Measurements from ENCODE around the gene LAMA3.

The LAMA3 gene

DNA sequence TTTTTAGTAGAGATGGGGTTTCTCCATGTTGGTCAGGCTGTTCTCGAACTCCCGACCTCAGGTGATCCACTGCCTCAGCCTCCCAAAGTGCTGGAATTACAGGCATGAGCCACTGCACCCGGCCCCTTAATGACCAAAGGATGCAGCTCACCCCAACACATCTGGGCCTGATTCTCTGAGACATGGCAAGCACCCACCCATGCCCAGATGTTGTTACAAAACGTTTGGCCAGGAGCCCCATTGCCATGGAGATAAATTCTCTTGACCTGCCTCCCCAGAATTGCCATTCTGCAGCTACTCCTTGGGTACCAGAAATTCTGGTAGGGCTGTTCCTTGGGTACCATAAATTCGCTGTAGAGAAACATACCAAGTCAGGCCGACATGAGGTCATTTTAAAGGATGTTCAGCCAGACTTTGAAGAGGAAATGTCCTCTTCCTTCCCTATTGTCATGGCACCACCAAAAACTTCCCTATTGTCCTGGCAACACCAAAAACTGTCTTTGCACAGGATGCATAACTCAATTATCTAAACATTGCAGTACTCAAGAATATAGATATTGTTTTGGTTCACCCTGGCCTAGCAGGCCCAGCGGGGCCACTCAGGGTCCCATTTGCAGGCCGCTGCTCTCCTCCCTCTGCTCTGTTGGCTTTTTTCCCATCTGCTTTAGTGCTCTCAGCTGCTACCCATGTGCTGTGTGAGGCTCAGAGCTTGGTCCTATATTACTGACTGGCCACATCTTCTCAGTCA, 164.4 kb downstream of the LAMA3 start:
- DNase-seq (ENCODE audit: low read depth) = no peak
- H3K4me3 ChIP-seq (ENCODE audit: control insufficient read depth, low read depth, low read length) = no peak overlapping the region
- TF ChIP-seq, protein P1, sequence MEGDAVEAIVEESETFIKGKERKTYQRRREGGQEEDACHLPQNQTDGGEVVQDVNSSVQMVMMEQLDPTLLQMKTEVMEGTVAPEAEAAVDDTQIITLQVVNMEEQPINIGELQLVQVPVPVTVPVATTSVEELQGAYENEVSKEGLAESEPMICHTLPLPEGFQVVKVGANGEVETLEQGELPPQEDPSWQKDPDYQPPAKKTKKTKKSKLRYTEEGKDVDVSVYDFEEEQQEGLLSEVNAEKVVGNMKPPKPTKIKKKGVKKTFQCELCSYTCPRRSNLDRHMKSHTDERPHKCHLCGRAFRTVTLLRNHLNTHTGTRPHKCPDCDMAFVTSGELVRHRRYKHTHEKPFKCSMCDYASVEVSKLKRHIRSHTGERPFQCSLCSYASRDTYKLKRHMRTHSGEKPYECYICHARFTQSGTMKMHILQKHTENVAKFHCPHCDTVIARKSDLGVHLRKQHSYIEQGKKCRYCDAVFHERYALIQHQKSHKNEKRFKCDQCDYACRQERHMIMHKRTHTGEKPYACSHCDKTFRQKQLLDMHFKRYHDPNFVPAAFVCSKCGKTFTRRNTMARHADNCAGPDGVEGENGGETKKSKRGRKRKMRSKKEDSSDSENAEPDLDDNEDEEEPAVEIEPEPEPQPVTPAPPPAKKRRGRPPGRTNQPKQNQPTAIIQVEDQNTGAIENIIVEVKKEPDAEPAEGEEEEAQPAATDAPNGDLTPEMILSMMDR (IDR thresholded peaks at IDR 0.05; ENCODE audit: control insufficient read depth, insufficient read depth, low read depth, low read length, missing control alignments) = no peak

DNA sequence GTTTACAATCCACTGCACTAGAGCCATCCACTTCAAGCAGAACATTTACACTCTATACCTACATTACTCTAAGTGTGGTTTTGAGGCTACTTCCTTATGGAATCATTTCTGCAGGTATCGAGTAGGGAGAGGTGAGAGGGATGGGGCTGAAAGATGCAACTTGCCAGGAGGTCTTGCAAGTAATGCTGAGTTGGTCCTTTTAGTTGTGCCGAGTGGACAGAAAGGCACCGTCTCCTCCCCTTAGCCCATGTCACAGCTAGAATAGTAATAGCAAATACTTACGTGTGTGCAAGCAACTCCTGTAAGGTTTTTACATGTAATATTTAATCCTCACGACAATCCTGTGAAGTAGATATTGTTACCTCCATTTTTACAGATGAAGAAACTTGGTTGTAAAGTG, 166.5 kb downstream of the LAMA3 start:
- DNase-seq (ENCODE audit: low read depth) = no peak
- H3K4me3 ChIP-seq (ENCODE audit: control insufficient read depth, low read depth, low read length) = no peak overlapping the region
- TF ChIP-seq, protein P1 (IDR thresholded peaks at IDR 0.05; ENCODE audit: control insufficient read depth, insufficient read depth, low read depth, low read length, missing control alignments) = no peak

DNA sequence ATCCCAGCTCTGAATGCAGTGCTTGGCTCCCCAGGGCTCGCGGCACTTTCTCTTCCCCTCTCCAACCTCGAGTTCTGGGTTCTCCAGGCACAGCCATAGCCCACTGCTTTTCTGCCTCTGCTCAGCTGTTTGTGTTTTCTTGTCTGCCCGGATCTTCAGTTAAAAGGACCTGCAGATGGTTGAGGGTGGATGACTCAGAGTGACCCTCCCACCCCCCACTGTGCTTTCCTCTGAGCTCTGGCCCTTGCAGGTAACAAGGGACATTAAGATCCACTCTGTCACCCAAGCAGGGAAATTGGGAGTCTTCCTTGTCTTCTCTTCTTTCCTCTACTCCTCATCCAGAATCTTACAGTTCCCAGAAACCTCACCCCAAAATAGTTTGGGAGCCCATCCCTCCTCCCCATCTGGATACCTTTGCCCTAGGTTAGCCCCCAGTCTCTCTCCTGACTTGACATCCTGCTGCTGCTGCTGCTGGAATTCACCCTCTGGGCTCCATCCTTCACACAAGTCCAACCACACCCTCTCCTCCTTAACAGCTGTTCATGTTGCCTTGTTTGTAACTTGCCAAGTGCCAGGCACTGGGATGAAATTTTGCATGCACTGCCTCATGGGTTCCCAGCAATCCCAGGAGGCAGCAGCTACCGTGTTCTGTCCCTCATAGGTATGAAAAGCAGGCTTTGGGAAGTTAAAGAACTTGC, 167.4 kb downstream of the LAMA3 start:
- TF ChIP-seq, protein P1 (IDR thresholded peaks at IDR 0.05; ENCODE audit: control insufficient read depth, insufficient read depth, low read depth, low read length, missing control alignments) = no peak
- no peak for DNase-seq (ENCODE audit: low read depth)

DNA sequence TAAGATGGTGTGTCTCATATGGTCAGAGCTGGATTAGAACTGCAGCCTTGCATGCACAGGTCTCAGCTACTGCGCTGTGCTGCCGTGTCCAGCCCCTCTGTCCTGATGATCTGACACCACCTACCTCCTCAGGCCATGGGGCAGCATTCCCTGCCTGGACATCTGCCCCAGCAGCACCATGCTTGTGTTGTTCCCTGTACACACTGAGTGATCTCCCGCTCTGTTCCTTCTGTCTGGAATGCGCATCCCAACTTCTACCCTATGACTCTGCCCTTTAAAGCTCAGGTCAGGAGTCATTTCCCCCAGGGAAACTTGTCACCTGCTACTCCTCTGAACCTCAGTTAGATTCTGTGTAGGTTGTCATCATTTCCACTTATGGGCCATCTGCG, 167.9 kb downstream of the LAMA3 start:
- no peak for DNase-seq (ENCODE audit: low read depth)
- no peak overlapping the region for H3K4me3 ChIP-seq (ENCODE audit: control insufficient read depth, low read depth, low read length)
- TF ChIP-seq, protein P1 (IDR thresholded peaks at IDR 0.05; ENCODE audit: control insufficient read depth, insufficient read depth, low read depth, low read length, missing control alignments) = no peak

More for the DNA sequence above, 167.4 kb downstream of the LAMA3 start:
- H3K4me3 ChIP-seq (ENCODE audit: control insufficient read depth, low read depth, low read length) = no peak overlapping the region

DNA sequence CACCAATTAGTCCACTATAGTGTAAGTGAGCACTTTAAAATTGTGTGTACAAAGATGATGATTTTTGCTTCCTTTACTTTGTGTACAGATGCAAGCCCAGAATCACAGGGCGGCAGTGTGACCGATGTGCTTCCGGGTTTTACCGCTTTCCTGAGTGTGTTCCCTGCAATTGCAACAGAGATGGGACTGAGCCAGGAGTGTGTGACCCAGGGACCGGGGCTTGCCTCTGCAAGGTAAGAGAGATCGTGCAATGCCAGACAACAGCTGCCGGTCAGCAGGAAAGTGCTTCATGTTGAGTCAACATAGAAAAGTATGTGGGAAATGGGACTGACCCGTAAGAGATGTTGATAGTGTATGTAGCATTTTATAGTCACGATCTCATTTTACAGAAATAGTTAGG, 168.5 kb downstream of the LAMA3 start:
- no peak for DNase-seq (ENCODE audit: low read depth)
- TF ChIP-seq, protein P1 (IDR thresholded peaks at IDR 0.05; ENCODE audit: control insufficient read depth, insufficient read depth, low read depth, low read length, missing control alignments) = no peak
- no peak overlapping the region for H3K4me3 ChIP-seq (ENCODE audit: control insufficient read depth, low read depth, low read length)

DNA sequence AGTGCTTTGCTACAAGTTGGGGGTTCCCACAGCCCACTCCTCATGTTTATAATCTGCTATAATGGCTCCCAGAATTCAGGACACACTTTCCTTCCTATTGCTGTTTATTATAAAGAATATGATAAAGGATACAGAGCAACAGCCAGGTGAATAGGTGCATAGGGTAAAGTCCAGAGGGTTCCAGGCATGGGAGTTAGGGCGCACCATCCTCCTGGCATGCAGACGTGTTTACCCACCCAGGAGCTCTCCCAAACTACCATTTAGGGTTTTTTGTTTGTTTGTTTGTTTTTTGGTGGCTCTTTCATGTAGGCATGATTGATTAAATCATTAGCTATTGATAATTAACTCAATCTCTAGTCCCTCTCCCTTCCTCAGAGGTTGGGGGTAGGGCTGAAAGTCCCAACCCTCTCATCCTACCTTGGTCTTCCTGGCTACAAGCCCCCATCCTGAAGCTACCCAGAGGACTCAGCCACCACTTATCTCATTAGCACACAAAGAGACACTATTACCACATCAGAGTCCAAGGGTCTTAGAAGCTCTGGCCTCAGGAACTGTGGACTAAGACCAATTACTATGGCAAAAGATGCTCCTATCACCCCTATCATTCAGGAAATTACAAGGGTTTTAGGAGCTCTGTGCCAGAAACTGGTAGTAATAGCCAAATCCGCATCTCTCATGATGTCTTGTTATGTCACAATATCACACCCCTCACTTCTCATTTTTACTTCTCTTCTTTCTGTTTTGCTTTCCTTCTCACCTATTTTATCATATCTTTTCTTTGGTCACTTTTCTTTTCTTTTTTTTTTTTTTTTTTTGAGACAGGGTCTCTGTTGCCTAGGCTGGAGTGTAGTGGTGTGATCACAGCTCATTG, 170.4 kb downstream of the LAMA3 start:
- TF ChIP-seq, protein P1 (IDR thresholded peaks at IDR 0.05; ENCODE audit: control insufficient read depth, insufficient read depth, low read depth, low read length, missing control alignments) = no peak
- DNase-seq (ENCODE audit: low read depth) = no peak

More for the DNA sequence above, 170.4 kb downstream of the LAMA3 start:
- H3K4me3 ChIP-seq (ENCODE audit: control insufficient read depth, low read depth, low read length) = no peak overlapping the region

Measured in AG09309 (cell line).